HCT116 (cell line): ENCODE data around the gene INMT. TPM values are rescaled to one million over a fixed set of nuclear protein-coding genes. Genes with fewer than 3 reads are reported as not detected.

ENCODE experiments used
- ATAC-seq: fragments of 200-7000 bp; cut with Tn5 transposase; 2 replicates; pipeline ENCODE4 v1.9.1; 2020; ENCODE audit warnings: mild to moderate bottlenecking, moderate library complexity
- BruUV-seq: library from RNA; stranded (reverse); fragments of 400-500 nt; replicated peaks from 2 replicates; lab custom pipeline; 2021; lab: Mats Ljungman, UMichigan
- CTCF ChIA-PET: fragments of 300-600 bp; sonication (Branson Sonifier 250); formaldehyde crosslinking; loops from one replicate; lab custom pipeline; 2021; ENCODE audit warnings: antibody characterized with exemption; lab: Charles Lee
- POLR2A ChIA-PET: fragments of 300-600, 350-600 bp; sonication (Branson Sonifier 250); formaldehyde crosslinking; loops from one replicate; lab custom pipeline; 2021; ENCODE audit warnings: antibody characterized with exemption; lab: Charles Lee
- RAD21 ChIA-PET, 2 experiments: fragments of 300-600 bp; sonication (Branson Sonifier 250); formaldehyde crosslinking; loops; one replicate each; lab custom pipeline; 2023; ENCODE audit warnings: low total read pairs in 2 of 2; ENCODE audit not compliant: uncharacterized antibody in 2 of 2, unreplicated experiment in 2 of 2, low non-redundant PET in 1 of 2; lab: Charles Lee
- DNase-seq: peaks from one replicate; pipeline ENCODE4 v3.0.0-alpha.2; 2010; ENCODE audit warnings: low read depth, low spot score
- H2AFZ ChIP-seq: fragments of 200-600 bp; shearing (Covaris generic), sonication (generic); 2 replicates; pipeline ENCODE4 v1.6.1; 2017; ENCODE audit warnings: low read depth, mixed run types, mixed read lengths, antibody characterized with exemption, low read length; ENCODE audit not compliant: poor library complexity, severe bottlenecking
- H3K27ac ChIP-seq: 2 replicates; pipeline ENCODE4 v1.5.1; 2012; ENCODE audit warnings: low read depth, low read length
- H3K27me3 ChIP-seq: fragments of 200-600 bp; sonication (generic); 2 replicates; pipeline ENCODE4 v1.6.1; 2016; ENCODE audit warnings: mixed run types, low read length, mixed read lengths; ENCODE audit not compliant: insufficient read depth
- H3K36me3 ChIP-seq, 2 experiments: fragments of 200-500 bp in 1 of 2; fragments of 200-600 bp in 1 of 2; sonication (Bioruptor generic) in 1 of 2; sonication (generic) in 1 of 2; 2 replicates each; pipeline versions ENCODE4 v1.5.1 to v1.6.1; 2014 to 2016; ENCODE audit warnings: low read length in 2 of 2, inconsistent platforms in 1 of 2, mixed read lengths in 1 of 2, mixed run types in 1 of 2; ENCODE audit not compliant: insufficient read depth in 2 of 2, control insufficient read depth in 1 of 2
- H3K4me1 ChIP-seq, 2 experiments: fragments of 200-600 bp in 1 of 2; sonication (generic) in 1 of 2; 2 replicates each; pipeline versions ENCODE4 v1.5.1 to v1.6.1; 2012 to 2017; ENCODE audit warnings: low read length in 2 of 2, inconsistent platforms in 1 of 2, mild to moderate bottlenecking in 1 of 2, mixed read lengths in 1 of 2, mixed run types in 1 of 2, moderate library complexity in 1 of 2; ENCODE audit not compliant: insufficient read depth in 2 of 2, control insufficient read depth in 1 of 2
- H3K4me2 ChIP-seq: fragments of 200-600 bp; sonication (generic); 2 replicates; pipeline ENCODE4 v1.6.1; 2017; ENCODE audit warnings: mixed run types, low read length, mixed read lengths
- H3K4me3 ChIP-seq, 2 experiments: fragments of 200-600 bp in 1 of 2; sonication (generic) in 1 of 2; replicated peaks in 1 of 2; 2 replicates each; pipeline ENCODE4 v1.5.1; 2011 to 2016; ENCODE audit warnings: low read length in 2 of 2, control low read depth in 1 of 2, low read depth in 1 of 2, mild to moderate bottlenecking in 1 of 2, mixed read lengths in 1 of 2, mixed run types in 1 of 2
- H3K79me2 ChIP-seq: fragments of 200-600 bp; sonication (generic); 2 replicates; pipeline ENCODE4 v1.6.1; 2017; ENCODE audit warnings: mild to moderate bottlenecking, mixed run types, low read length, moderate library complexity, mixed read lengths; ENCODE audit not compliant: insufficient read depth
- H3K9ac ChIP-seq: fragments of 200-600 bp; sonication (generic); 2 replicates; pipeline ENCODE4 v1.6.1; 2016; ENCODE audit warnings: low read length, mixed read lengths
- H3K9me2 ChIP-seq: fragments of 200-600 bp; sonication (generic), shearing (Covaris generic); 2 replicates; pipeline ENCODE4 v1.6.1; 2017; ENCODE audit warnings: mixed run types, mild to moderate bottlenecking, moderate library complexity; ENCODE audit not compliant: insufficient read depth
- H3K9me3 ChIP-seq, 2 experiments: fragments of 200-500 bp in 1 of 2; fragments of 200-600 bp in 1 of 2; sonication (Bioruptor generic) in 1 of 2; sonication (generic) in 1 of 2; 2 replicates each; pipeline ENCODE4 v1.6.1; 2014 to 2017; ENCODE audit warnings: low read length in 2 of 2, mixed read lengths in 2 of 2, inconsistent platforms in 1 of 2, low read depth in 1 of 2, mild to moderate bottlenecking in 1 of 2, mixed run types in 1 of 2, moderate library complexity in 1 of 2; ENCODE audit not compliant: control insufficient read depth in 1 of 2, insufficient read depth in 1 of 2
- H4K20me1 ChIP-seq: fragments of 200-600 bp; sonication (generic), shearing (Covaris generic); 2 replicates; pipeline ENCODE4 v1.6.1; 2017; ENCODE audit warnings: mixed run types, mild to moderate bottlenecking, moderate library complexity; ENCODE audit not compliant: insufficient read depth
- ATF3 ChIP-seq: IDR thresholded peaks from 2 replicates; pipeline ENCODE4 v1.6.1; 2012
- CEBPB ChIP-seq: IDR thresholded peaks from 2 replicates; pipeline ENCODE4 v1.6.1; 2012; ENCODE audit warnings: low read depth
- EGR1 ChIP-seq: IDR thresholded peaks from 2 replicates; pipeline ENCODE4 v1.6.1; 2012; ENCODE audit warnings: low read depth
- ELF1 ChIP-seq: IDR thresholded peaks from 2 replicates; pipeline ENCODE4 v1.6.1; 2012; ENCODE audit warnings: low read depth, borderline replicate concordance
- EZH2 ChIP-seq: fragments of 200-600 bp; sonication (generic); IDR thresholded peaks from 2 replicates; pipeline ENCODE4 v1.6.1; 2017; ENCODE audit warnings: antibody characterized with exemption, mixed run types
- EZH2phosphoT487 ChIP-seq: fragments of 200-600 bp; IDR thresholded peaks from 2 replicates; pipeline ENCODE4 v1.6.1; 2018; ENCODE audit warnings: antibody characterized with exemption, borderline replicate concordance
- FOSL1 ChIP-seq: IDR thresholded peaks from 2 replicates; pipeline ENCODE4 v1.6.1; 2012; ENCODE audit warnings: low read depth
- JUND ChIP-seq: IDR thresholded peaks from 2 replicates; pipeline ENCODE4 v1.6.1; 2012
- RAD21 ChIP-seq: IDR thresholded peaks from 2 replicates; pipeline ENCODE4 v1.6.1; 2012; ENCODE audit warnings: low read depth, mild to moderate bottlenecking
- SIN3A ChIP-seq: IDR thresholded peaks from 2 replicates; pipeline ENCODE4 v1.6.1; 2012; ENCODE audit warnings: low read depth
- SP1 ChIP-seq: IDR thresholded peaks from 2 replicates; pipeline ENCODE4 v1.6.1; 2012; ENCODE audit warnings: low read depth
- SRF ChIP-seq: IDR thresholded peaks from 2 replicates; pipeline ENCODE4 v1.6.1; 2012; ENCODE audit warnings: low read depth
- TCF7L2 ChIP-seq: IDR thresholded peaks from 2 replicates; pipeline ENCODE4 v1.7.0; 2011; ENCODE audit warnings: borderline replicate concordance, inconsistent platforms; ENCODE audit not compliant: insufficient read depth, insufficient read length; ENCODE audit errors: extremely low read depth
- YY1 ChIP-seq: IDR thresholded peaks from 2 replicates; pipeline ENCODE4 v1.6.1; 2011; ENCODE audit warnings: low read length, low read depth, moderate library complexity, mild to moderate bottlenecking; ENCODE audit not compliant: insufficient replicate concordance; ENCODE audit errors: extremely low read depth
- ZBTB33 ChIP-seq: IDR thresholded peaks from 2 replicates; pipeline ENCODE4 v1.6.1; 2011; ENCODE audit warnings: mild to moderate bottlenecking, low read length, moderate library complexity; ENCODE audit not compliant: insufficient replicate concordance; ENCODE audit errors: extremely low read depth
- ZFX ChIP-seq: fragments of 450-650 bp; IDR thresholded peaks from 2 replicates; pipeline ENCODE4 v1.6.1; 2017
- ZNF274 ChIP-seq: fragments of 200-500 bp; sonication (Bioruptor generic); IDR thresholded peaks from 2 replicates; pipeline ENCODE4 v1.6.1; 2014; ENCODE audit warnings: mild to moderate bottlenecking, low read depth, low read length, inconsistent platforms
- intact Hi-C: fragments of 100-400 bp; cut with micrococcal nuclease; formaldehyde crosslinking; loops from 2 replicates; pipeline ENCODE4 v1.10.0; 2022
- total RNA-seq: library from RNA; stranded (reverse); gene quantifications from one replicate; pipeline ENCODE4 v1.2.1, GENCODE V29; 2021; ENCODE audit not compliant: unreplicated experiment
- TF ChIP-seq, protein P1 (sequence below): IDR thresholded peaks from 2 replicates; pipeline ENCODE4 v1.6.1; 2012; ENCODE audit warnings: low read depth

The INMT gene
- total RNA-seq, 1 experiment from 2014 or later: 0.32 TPM

GRCh38 chr7:30705008-30705407, 46.9 kb upstream of the INMT start:
- Histone ChIP-seq H3K4me3 (no peak overlapping the region), H3K9me2 (no peaks in the 10 kb centered on the region), H4K20me1 (no peaks in the 10 kb centered on the region), H3K36me3 (no peaks in the 10 kb centered on the region), H2AFZ (no peak overlapping the region)
- POLR2A ChIA-PET: no interaction called here
- no peak for TF ChIP-seq JUND
- no peak for TF ChIP-seq SRF
- TF ChIP-seq SIN3A: no peak
- TF ChIP-seq ZNF274: no peak
- TF ChIP-seq EZH2: no peak
- no peak for TF ChIP-seq RAD21
- TF ChIP-seq FOSL1: no peak
- TF ChIP-seq TCF7L2: no peak
- no peak for TF ChIP-seq ELF1
- TF ChIP-seq, protein P1, sequence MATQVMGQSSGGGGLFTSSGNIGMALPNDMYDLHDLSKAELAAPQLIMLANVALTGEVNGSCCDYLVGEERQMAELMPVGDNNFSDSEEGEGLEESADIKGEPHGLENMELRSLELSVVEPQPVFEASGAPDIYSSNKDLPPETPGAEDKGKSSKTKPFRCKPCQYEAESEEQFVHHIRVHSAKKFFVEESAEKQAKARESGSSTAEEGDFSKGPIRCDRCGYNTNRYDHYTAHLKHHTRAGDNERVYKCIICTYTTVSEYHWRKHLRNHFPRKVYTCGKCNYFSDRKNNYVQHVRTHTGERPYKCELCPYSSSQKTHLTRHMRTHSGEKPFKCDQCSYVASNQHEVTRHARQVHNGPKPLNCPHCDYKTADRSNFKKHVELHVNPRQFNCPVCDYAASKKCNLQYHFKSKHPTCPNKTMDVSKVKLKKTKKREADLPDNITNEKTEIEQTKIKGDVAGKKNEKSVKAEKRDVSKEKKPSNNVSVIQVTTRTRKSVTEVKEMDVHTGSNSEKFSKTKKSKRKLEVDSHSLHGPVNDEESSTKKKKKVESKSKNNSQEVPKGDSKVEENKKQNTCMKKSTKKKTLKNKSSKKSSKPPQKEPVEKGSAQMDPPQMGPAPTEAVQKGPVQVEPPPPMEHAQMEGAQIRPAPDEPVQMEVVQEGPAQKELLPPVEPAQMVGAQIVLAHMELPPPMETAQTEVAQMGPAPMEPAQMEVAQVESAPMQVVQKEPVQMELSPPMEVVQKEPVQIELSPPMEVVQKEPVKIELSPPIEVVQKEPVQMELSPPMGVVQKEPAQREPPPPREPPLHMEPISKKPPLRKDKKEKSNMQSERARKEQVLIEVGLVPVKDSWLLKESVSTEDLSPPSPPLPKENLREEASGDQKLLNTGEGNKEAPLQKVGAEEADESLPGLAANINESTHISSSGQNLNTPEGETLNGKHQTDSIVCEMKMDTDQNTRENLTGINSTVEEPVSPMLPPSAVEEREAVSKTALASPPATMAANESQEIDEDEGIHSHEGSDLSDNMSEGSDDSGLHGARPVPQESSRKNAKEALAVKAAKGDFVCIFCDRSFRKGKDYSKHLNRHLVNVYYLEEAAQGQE: no peak
- no peak for TF ChIP-seq SP1
- no peak for TF ChIP-seq ATF3
- TF ChIP-seq YY1: no peak
- TF ChIP-seq EZH2phosphoT487: no peak
- TF ChIP-seq ZBTB33: no peak
- no peak for TF ChIP-seq ZFX
- TF ChIP-seq EGR1: no peak
- TF ChIP-seq CEBPB: no peak
- TF ChIP-seq, all 23 proteins: peak for 0
- no peaks in the 10 kb centered on the region for H3K9me3 ChIP-seq
- H3K27me3 ChIP-seq: peaks cover 20% of the 10 kb centered on the region; the same call in 1 of the 2 replicates
- H3K9ac ChIP-seq: no peak overlapping the region
- no TSS peak for BruUV-seq
- ATAC-seq (no peak), DNase-seq (no peak)
- H3K79me2 ChIP-seq: no peaks in the 10 kb centered on the region
- intact Hi-C loops: no loop called here
- ChIA-PET RAD21 (no interaction called here), CTCF (no interaction called here)
- H3K4me1 ChIP-seq: no peaks in the 10 kb centered on the region
- H3K27ac ChIP-seq: no peak overlapping the region
- no peak overlapping the region for H3K4me2 ChIP-seq
